Adrenal gland (tissue), 12 donors: ENCODE measurements around the gene KLHL10. TPM values are rescaled to one million over a fixed set of nuclear protein-coding genes. Genes with fewer than 3 reads are reported as not detected.

Source experiments
- DNase-seq, 7 donors: peaks; one replicate each; pipeline ENCODE4 v3.0.0-alpha.2; 2019 to 2020
- H3K27ac ChIP-seq, 5 donors: fragments of 200-600 bp; sonication (generic) in 4 of 5; 1 replicate in 3 of 5; 2 replicates in 2 of 5; pipeline versions ENCODE4 v1.5.1 to v1.8.0; 2016 to 2020; ENCODE audit warnings: mild to moderate bottlenecking in 1 of 5
- H3K27me3 ChIP-seq: fragments of 200-600 bp; 2 replicates; pipeline ENCODE4 v1.8.0; 2021
- H3K36me3 ChIP-seq, 2 donors: fragments of 200-600 bp; replicated peaks in 1 of 2; 1 replicate in 1 of 2; 2 replicates in 1 of 2; pipeline versions ENCODE4 v1.5.1 to v1.8.0; 2018 to 2022
- H3K4me1 ChIP-seq, 2 donors: fragments of 200-600 bp; replicated peaks in 1 of 2; 1 replicate in 1 of 2; 2 replicates in 1 of 2; pipeline versions ENCODE4 v1.5.1 to v1.8.0; 2018 to 2021
- H3K4me3 ChIP-seq, 4 donors: fragments of 200-600 bp; sonication (generic) in 3 of 4; one replicate each; pipeline ENCODE4 v1.5.1; 2016 to 2018
- H3K9me3 ChIP-seq, 3 donors: fragments of 200-600 bp; sonication (generic) in 1 of 3; replicated peaks in 1 of 3; 1 replicate in 2 of 3; 2 replicates in 1 of 3; pipeline versions ENCODE4 v1.5.1 to v1.8.0; 2016 to 2021
- POLR2A ChIP-seq, 2 donors: fragments of 450-650 bp; IDR thresholded peaks; one replicate each; pipeline ENCODE4 v1.6.1; 2017; ENCODE audit warnings: antibody characterized with exemption in 2 of 2, mild to moderate bottlenecking in 2 of 2, moderate library complexity in 1 of 2
- WGBS, 4 donors: extraction: QIAGEN DNeasy Blood & Tissue Kit in 2 of 4; methylation state at CpG; one replicate each; pipeline versions ENCODE4 v1.1.5 to v1.1.7; 2013 to 2017; 5-methylcytosine and 5-hydroxymethylcytosine counted together
- intact Hi-C, 2 donors: fragments of 100-400 bp; cut with DNase I; formaldehyde crosslinking; loops; one replicate each; pipeline versions ENCODE4 v1.14.1 to v1.15.0; 2022 to 2023
- polyA plus RNA-seq, 3 donors: library from polyadenylated mRNA; stranded (reverse); fragments of 200-250 nt in 2 of 3; fragments of 350-450 nt in 1 of 3; fragmentation: Illumina TruSeq in 1 of 3; extraction: RNeasy Lipid Tissue Mini Kit (QIAGEN cat#74804) in 1 of 3; gene quantifications; one replicate each; pipeline ENCODE4 v1.2.3, GENCODE V29; 2013 to 2014
- total RNA-seq, 9 donors: library from RNA; depleted of rRNA in 4 of 9; stranded (reverse); fragments of >200 nt in 4 of 9; fragments of 120-200 nt in 1 of 9; fragmentation: NEBNext Ultra II Directional in 1 of 9; extraction: Animal tissue kit (Norgen Biotek cat#: 25700) in 1 of 9; gene quantifications; one replicate each; pipeline versions ENCODE4 v1.1.0 to v1.2.4, GENCODE V29; 2013 to 2023
- TF ChIP-seq, protein P1 (sequence below), 6 experiments: fragments of 450-650 bp in 4 of 6; fragments of 200-600 bp in 2 of 6; sonication (generic) in 1 of 6; IDR thresholded peaks; 1 replicate in 5 of 6; 2 replicates in 1 of 6; pipeline versions ENCODE4 v1.5.1 to v1.8.0; 2016 to 2021; ENCODE audit warnings: antibody characterized with exemption in 6 of 6, mild to moderate bottlenecking in 2 of 6, moderate library complexity in 1 of 6
- donor health status: healthy with polysubstance abuse.
- donor health status: Bipolar disorder and iron deficiency.
- donor health status: DM: yes; HTN: yes; CAD: no.
- donor health status: DM: no; HTN: no; CAD: no.
- donor health status: DM: no; HTN: no; CAD: no.
- donor health status: DM: yes; HTN: yes; CAD: no.

Gene KLHL10
- total and polyA plus RNA-seq, 12 donors: 0.10 to 0.29 (median 0.24) TPM; not detected in 9

DNA sequence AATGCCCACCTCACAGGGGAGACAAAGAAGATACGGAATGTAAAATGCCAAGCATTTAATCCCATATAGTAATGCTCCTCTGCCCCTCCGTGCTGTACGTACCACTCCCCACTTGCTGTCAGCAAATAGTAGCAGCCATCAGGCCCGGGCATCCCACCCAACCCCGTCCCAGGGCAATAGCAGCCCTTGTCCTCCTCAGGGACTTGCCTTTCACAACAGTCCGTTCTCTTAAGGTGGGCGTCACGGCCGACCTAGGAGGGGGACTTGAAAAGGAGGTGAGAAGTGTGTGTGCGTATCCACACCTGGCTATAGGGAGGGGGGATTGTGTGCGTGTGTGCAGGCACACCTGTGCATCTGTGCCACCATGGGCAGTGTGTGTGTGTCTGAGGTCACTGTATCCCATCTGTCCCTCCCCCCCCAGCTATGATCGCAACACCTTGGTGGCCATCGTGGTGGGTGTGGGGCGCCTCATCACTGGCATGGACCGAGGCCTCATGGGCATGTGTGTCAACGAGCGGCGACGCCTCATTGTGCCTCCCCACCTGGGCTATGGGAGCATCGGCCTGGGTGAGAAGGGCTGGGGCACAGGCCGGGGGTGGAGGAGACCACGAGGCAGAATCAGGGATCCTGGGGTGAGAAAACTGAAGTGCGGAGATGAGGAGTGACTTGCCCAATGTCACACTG, 20.8 kb upstream of the KLHL10 start:
- no peak for TF ChIP-seq POLR2A (IDR thresholded peaks at IDR 0.05)
- TF ChIP-seq, protein P1, sequence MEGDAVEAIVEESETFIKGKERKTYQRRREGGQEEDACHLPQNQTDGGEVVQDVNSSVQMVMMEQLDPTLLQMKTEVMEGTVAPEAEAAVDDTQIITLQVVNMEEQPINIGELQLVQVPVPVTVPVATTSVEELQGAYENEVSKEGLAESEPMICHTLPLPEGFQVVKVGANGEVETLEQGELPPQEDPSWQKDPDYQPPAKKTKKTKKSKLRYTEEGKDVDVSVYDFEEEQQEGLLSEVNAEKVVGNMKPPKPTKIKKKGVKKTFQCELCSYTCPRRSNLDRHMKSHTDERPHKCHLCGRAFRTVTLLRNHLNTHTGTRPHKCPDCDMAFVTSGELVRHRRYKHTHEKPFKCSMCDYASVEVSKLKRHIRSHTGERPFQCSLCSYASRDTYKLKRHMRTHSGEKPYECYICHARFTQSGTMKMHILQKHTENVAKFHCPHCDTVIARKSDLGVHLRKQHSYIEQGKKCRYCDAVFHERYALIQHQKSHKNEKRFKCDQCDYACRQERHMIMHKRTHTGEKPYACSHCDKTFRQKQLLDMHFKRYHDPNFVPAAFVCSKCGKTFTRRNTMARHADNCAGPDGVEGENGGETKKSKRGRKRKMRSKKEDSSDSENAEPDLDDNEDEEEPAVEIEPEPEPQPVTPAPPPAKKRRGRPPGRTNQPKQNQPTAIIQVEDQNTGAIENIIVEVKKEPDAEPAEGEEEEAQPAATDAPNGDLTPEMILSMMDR (IDR thresholded peaks at IDR 0.05): no peak
- Histone ChIP-seq H3K27ac (no peak overlapping the region), H3K27me3 (no peaks in the 10 kb centered on the region), H3K4me1 (peaks cover 9 to 11% of the 10 kb centered on the region in 2 donors), H3K4me3 (no peak overlapping the region), H3K9me3 (no peaks in the 10 kb centered on the region), H3K36me3 (no peaks in the 10 kb centered on the region)
- intact Hi-C loops: no loop called here
- 91 to 94% (median 93%) methylated on average over 11 to 23 of the region's 23 CpGs for WGBS, 4 donors
- no peak for DNase-seq

DNA sequence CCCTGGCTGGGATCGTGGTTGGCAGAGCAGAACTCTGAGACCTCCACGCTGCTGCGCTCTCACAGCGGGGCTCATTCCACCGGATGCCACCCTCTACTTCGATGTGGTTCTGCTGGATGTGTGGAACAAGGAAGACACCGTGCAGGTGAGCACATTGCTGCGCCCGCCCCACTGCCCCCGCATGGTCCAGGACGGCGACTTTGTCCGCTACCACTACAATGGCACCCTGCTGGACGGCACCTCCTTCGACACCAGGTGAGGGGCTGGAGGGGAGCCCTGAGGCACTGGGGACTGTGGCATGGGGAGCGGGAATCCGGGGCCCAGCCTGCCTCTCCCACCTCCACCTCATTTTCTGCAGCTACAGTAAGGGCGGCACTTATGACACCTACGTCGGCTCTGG, 19.6 kb upstream of the KLHL10 start:
- H3K9me3 ChIP-seq: no peaks in the 10 kb centered on the region
- no peak for DNase-seq
- no peaks in the 10 kb centered on the region for H3K36me3 ChIP-seq
- no peaks in the 10 kb centered on the region for H3K27me3 ChIP-seq
- H3K27ac ChIP-seq: no peak overlapping the region
- H3K4me1 ChIP-seq: peaks cover under 1 to 6% of the 10 kb centered on the region in 2 donors
- 94 to 98% (median 96%) methylated on average over 9 to 20 of the region's 20 CpGs for WGBS, 4 donors
- TF ChIP-seq, protein P1 (IDR thresholded peaks at IDR 0.05): no peak
- no peak overlapping the region for H3K4me3 ChIP-seq
- intact Hi-C loops: no loop called here

DNA sequence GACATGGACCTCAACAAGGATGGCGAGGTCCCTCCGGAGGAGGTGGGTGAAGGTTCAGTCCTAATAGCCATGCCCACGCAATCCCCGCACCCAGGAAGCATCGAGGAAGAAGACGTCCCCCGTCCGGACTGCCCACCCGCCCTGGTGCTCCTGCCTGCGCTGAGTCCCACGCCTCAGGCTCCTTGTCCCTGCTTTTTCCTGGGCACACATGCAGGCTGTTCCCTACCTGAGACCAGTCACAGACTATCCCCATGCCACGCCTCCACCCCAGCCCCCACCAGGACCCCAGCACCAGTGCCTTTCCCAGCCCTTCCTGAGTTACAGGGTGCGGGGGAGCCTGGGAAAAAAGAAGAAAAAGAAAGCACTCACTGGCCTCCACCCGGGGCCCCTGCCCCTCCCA, 15.8 kb upstream of the KLHL10 start:
- Histone ChIP-seq H3K4me1 (no peaks in the 10 kb centered on the region), H3K36me3 (peaks cover 0 to 16% of the 10 kb centered on the region in 2 donors), H3K27me3 (no peaks in the 10 kb centered on the region), H3K9me3 (no peaks in the 10 kb centered on the region), H3K4me3 (no peak overlapping the region), H3K27ac (no peak overlapping the region)
- intact Hi-C loops: no loop called here
- DNase-seq: no peak
- TF ChIP-seq, protein P1 (IDR thresholded peaks at IDR 0.05): no peak
- TF ChIP-seq POLR2A (IDR thresholded peaks at IDR 0.05): no peak
- WGBS, 4 donors: 85 to 90% (median 87%) methylated on average over 8 to 14 of the region's 14 CpGs

DNA sequence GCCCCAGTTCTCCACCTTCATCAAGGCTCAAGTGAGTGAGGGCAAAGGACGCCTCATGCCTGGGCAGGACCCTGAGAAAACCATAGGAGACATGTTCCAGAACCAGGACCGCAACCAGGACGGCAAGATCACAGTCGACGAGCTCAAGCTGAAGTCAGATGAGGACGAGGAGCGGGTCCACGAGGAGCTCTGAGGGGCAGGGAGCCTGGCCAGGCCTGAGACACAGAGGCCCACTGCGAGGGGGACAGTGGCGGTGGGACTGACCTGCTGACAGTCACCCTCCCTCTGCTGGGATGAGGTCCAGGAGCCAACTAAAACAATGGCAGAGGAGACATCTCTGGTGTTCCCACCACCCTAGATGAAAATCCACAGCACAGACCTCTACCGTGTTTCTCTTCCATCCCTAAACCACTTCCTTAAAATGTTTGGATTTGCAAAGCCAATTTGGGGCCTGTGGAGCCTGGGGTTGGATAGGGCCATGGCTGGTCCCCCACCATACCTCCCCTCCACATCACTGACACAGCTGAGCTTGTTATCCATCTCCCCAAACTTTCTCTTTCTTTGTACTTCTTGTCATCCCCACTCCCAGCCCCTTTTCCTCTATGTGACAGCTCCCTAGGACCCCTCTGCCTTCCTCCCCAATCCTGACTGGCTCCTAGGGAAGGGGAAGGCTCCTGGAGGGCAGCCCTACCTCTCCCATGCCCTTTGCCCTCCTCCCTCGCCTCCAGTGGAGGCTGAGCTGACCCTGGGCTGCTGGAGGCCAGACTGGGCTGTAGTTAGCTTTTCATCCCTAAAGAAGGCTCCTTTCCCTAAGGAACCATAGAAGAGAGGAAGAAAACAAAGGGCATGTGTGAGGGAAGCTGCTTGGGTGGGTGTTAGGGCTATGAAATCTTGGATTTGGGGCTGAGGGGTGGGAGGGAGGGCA, 15.1 kb upstream of the KLHL10 start:
- intact Hi-C loops: no loop called here
- TF ChIP-seq, protein P1 (IDR thresholded peaks at IDR 0.05): no peak
- no peak for TF ChIP-seq POLR2A (IDR thresholded peaks at IDR 0.05)

More for the DNA sequence above, 15.1 kb upstream of the KLHL10 start:
- no peak overlapping the region for H3K27ac ChIP-seq
- H3K36me3 ChIP-seq: peaks cover 0 to 23% of the 10 kb centered on the region in 2 donors
- no peaks in the 10 kb centered on the region for H3K9me3 ChIP-seq
- no peaks in the 10 kb centered on the region for H3K4me1 ChIP-seq
- DNase-seq: no peak
- WGBS, 4 donors: 67 to 82% (median 79%) methylated on average over 10 to 12 of the region's 12 CpGs
- H3K27me3 ChIP-seq: no peaks in the 10 kb centered on the region
- H3K4me3 ChIP-seq: no peak overlapping the region
